Neural crest cell (in vitro differentiated cells): ENCODE data around the gene SRPK2. TPM values are rescaled to one million over a fixed set of nuclear protein-coding genes. Genes with fewer than 3 reads are reported as not detected.
A peak's percentile ranks its signal among the peaks of the same experiment; 100 is the strongest.
"Not testable (repeated sequence)": the region's sequence is repeated elsewhere in the genome, so short reads cannot be mapped to it uniquely, and the experiment has no call there.

Experiments used
- DNase-seq: peaks from one replicate; pipeline ENCODE4 v3.0.0; 2021; ENCODE audit warnings: low read depth, mixed read lengths, low spot score
- H3K27ac Mint-ChIP-seq: one replicate; pipeline ENCODE4 v1.8.0; 2021; ENCODE audit warnings: mild to moderate bottlenecking, mixed read lengths; ENCODE audit not compliant: unreplicated experiment
- H3K27me3 Mint-ChIP-seq: 2 replicates; pipeline ENCODE4 v1.8.0; 2021; ENCODE audit warnings: low read depth, mild to moderate bottlenecking, mixed read lengths
- H3K36me3 Mint-ChIP-seq: 2 replicates; pipeline ENCODE4 v1.8.0; 2021; ENCODE audit warnings: low read depth, mild to moderate bottlenecking, mixed read lengths
- H3K4me1 Mint-ChIP-seq: 2 replicates; pipeline ENCODE4 v1.8.0; 2021; ENCODE audit warnings: mixed read lengths
- H3K4me3 Mint-ChIP-seq: one replicate; pipeline ENCODE4 v1.8.0; 2021; ENCODE audit warnings: mild to moderate bottlenecking, mixed read lengths
- H3K9me3 Mint-ChIP-seq: 2 replicates; pipeline ENCODE4 v1.8.0; 2021; ENCODE audit warnings: mixed read lengths
- CTCF ChIP-seq: fragments of 200-600 bp; sonication (generic); conservative IDR thresholded peaks from 2 replicates; pipeline ENCODE4 v1.5.0; 2021; ENCODE audit warnings: antibody characterized with exemption, mild to moderate bottlenecking
- total RNA-seq: library from RNA; stranded (reverse); gene quantifications from 2 replicates; pipeline ENCODE4 v1.2.1, GENCODE V29; 2021

SRPK2 gene
- total RNA-seq, 1 donor from 2014 or later: 44.6 TPM

- Mint-ChIP-seq H3K4me1 (no peaks in the 10 kb centered on the region), H3K36me3 (no peaks in the 10 kb centered on the region), H3K9me3 (no peaks in the 10 kb centered on the region), H3K27ac (no peak overlapping the region), H3K4me3 (no peak overlapping the region), H3K27me3 (no peaks in the 10 kb centered on the region)
- DNase-seq: no peak
- no peak for TF ChIP-seq CTCF
Observed at GRCh38 chr7:105234886-105235285, 153.8 kb downstream of the SRPK2 start.

- not testable (repeated sequence) for H3K27me3 Mint-ChIP-seq, H3K4me1 Mint-ChIP-seq, H3K9me3 Mint-ChIP-seq, DNase-seq, H3K27ac Mint-ChIP-seq, H3K4me3 Mint-ChIP-seq, H3K36me3 Mint-ChIP-seq
Observed at GRCh38 chr7:105232829-105233291, 155.9 kb downstream of the SRPK2 start.

- Mint-ChIP-seq H3K9me3 (peaks cover 3% of the 10 kb centered on the region), H3K4me1 (peaks cover under 1% of the 10 kb centered on the region), H3K36me3 (peaks cover 6% of the 10 kb centered on the region), H3K27ac (no peak overlapping the region), H3K27me3 (no peaks in the 10 kb centered on the region), H3K4me3 (no peak overlapping the region)
- TF ChIP-seq CTCF: no peak
- no peak for DNase-seq
Observed at GRCh38 chr7:105230486-105230885, 158.2 kb downstream of the SRPK2 start.

GRCh38 chr7:105229641-105230040 is 159.1 kb downstream of the SRPK2 start:
- no peak for TF ChIP-seq CTCF
- peaks cover 3% of the 10 kb centered on the region for H3K9me3 Mint-ChIP-seq
- H3K4me1 Mint-ChIP-seq: peaks cover 7% of the 10 kb centered on the region
- no peak for DNase-seq
- H3K27me3 Mint-ChIP-seq: no peaks in the 10 kb centered on the region
- no peak overlapping the region for H3K4me3 Mint-ChIP-seq
- peaks cover 6% of the 10 kb centered on the region for H3K36me3 Mint-ChIP-seq
- no peak overlapping the region for H3K27ac Mint-ChIP-seq

GRCh38 chr7:105228555-105228954 is 160.2 kb downstream of the SRPK2 start:
- DNase-seq: no peak
- TF ChIP-seq CTCF: no peak

GRCh38 chr7:105227391-105227790 is 161.3 kb downstream of the SRPK2 start:
- no peak for TF ChIP-seq CTCF
- peaks cover 3% of the 10 kb centered on the region for H3K9me3 Mint-ChIP-seq
- no peaks in the 10 kb centered on the region for H3K27me3 Mint-ChIP-seq
- H3K4me3 Mint-ChIP-seq: no peak overlapping the region
- H3K36me3 Mint-ChIP-seq: peaks cover 6% of the 10 kb centered on the region
- no peak overlapping the region for H3K27ac Mint-ChIP-seq
- peaks cover 16% of the 10 kb centered on the region for H3K4me1 Mint-ChIP-seq
- DNase-seq: no peak

More at GRCh38 chr7:105228555-105228954, 160.2 kb downstream of the SRPK2 start:
- Mint-ChIP-seq H3K27ac (peak overlapping the region; percentile 59), H3K4me3 (no peak overlapping the region), H3K36me3 (peaks cover 6% of the 10 kb centered on the region), H3K9me3 (peaks cover 3% of the 10 kb centered on the region), H3K27me3 (no peaks in the 10 kb centered on the region), H3K4me1 (peaks cover 7% of the 10 kb centered on the region)
